ENCODE results near the gene MCL1.

GRCh38 chr1:150563340-150564038 is 15.9 kb downstream of the MCL1 start:
- TF ChIP-seq POLR2A (IDR thresholded peaks at IDR 0.05; ENCODE audit: low read length): peak; percentile 51
- TF ChIP-seq GATA1 (IDR thresholded peaks at IDR 0.05; ENCODE audit: low read depth, low read length): no peak

Measured in erythroblast (primary cell).